ENCODE results near the gene PRUNE2. TPM values are rescaled to one million over a fixed set of nuclear protein-coding genes. Genes with fewer than 3 reads are reported as not detected.

The PRUNE2 gene
- total RNA-seq, 1 experiment from 2014 or later: 0.59 TPM

- no peak for TF ChIP-seq REST (IDR thresholded peaks at IDR 0.05; ENCODE audit: low read depth)
- no peak for TF ChIP-seq ZNF274 (IDR thresholded peaks at IDR 0.05; ENCODE audit: low read depth, low read length)
- TF ChIP-seq POLR2AphosphoS5 (IDR thresholded peaks at IDR 0.05; ENCODE audit: low read depth, low read length): no peak
- no peak for TF ChIP-seq ELF1 (IDR thresholded peaks at IDR 0.05; ENCODE audit: borderline replicate concordance, low read depth)
- TF ChIP-seq POLR2A (IDR thresholded peaks at IDR 0.05; ENCODE audit: borderline replicate concordance, extremely low read depth, insufficient read depth, insufficient read length): no peak
These were observed 281.4 kb downstream of the PRUNE2 start (continued) for GRCh38 chr9:76624391-76625048.

GRCh38 chr9:76620996-76621395 lies 284.9 kb downstream of the PRUNE2 start:
- RAD21 ChIA-PET (ENCODE audit: low non-redundant PET in 1 of 2, low total read pairs in 2 of 2, uncharacterized antibody in 2 of 2, unreplicated experiment in 2 of 2): no interaction called here
- TF ChIP-seq SRF (IDR thresholded peaks at IDR 0.05; ENCODE audit: low read depth) (no peak), FOSL1 (IDR thresholded peaks at IDR 0.05; ENCODE audit: low read depth) (no peak), JUND (IDR thresholded peaks at IDR 0.05) (no peak), SIN3A (IDR thresholded peaks at IDR 0.05; ENCODE audit: low read depth) (no peak), ELF1 (IDR thresholded peaks at IDR 0.05; ENCODE audit: borderline replicate concordance, low read depth) (no peak), REST (IDR thresholded peaks at IDR 0.05; ENCODE audit: low read depth) (no peak), TCF7L2 (IDR thresholded peaks at IDR 0.05; ENCODE audit: borderline replicate concordance, extremely low read depth, insufficient read depth, insufficient read length) (no peak), ZFX (IDR thresholded peaks at IDR 0.05) (no peak), POLR2A (IDR thresholded peaks at IDR 0.05; ENCODE audit: borderline replicate concordance, extremely low read depth, insufficient read depth, insufficient read length) (no peak), RAD21 (IDR thresholded peaks at IDR 0.05; ENCODE audit: low read depth) (no peak)

More at GRCh38 chr9:76620996-76621395, 284.9 kb downstream of the PRUNE2 start:
- H3K9me3 ChIP-seq (ENCODE audit: control insufficient read depth in 1 of 2, insufficient read depth in 1 of 2, low read depth in 1 of 2, low read length in 2 of 2): no peaks in the 10 kb centered on the region
- no peaks in the 10 kb centered on the region for H3K9me2 ChIP-seq (ENCODE audit: insufficient read depth)
- no peak overlapping the region for H3K4me3 ChIP-seq (replicated peaks in 1 of 2; ENCODE audit: low read depth in 1 of 2, low read length in 2 of 2)
- ATAC-seq (no peak), DNase-seq (ENCODE audit: low read depth, low spot score) (no peak)
- H3K9ac ChIP-seq (ENCODE audit: low read length): no peak overlapping the region
- CTCF ChIA-PET: no interaction called here
- H4K20me1 ChIP-seq (ENCODE audit: insufficient read depth): no peaks in the 10 kb centered on the region
- intact Hi-C loops (cut with micrococcal nuclease): no loop called here
- H2AFZ ChIP-seq (ENCODE audit: low read depth, low read length, poor library complexity, severe bottlenecking): no peak overlapping the region
- H3K79me2 ChIP-seq (ENCODE audit: insufficient read depth, low read length): no peaks in the 10 kb centered on the region
- POLR2A ChIA-PET: no interaction called here
- H3K27ac ChIP-seq (ENCODE audit: low read depth, low read length): no peak overlapping the region
- BruUV-seq (replicated peaks): no TSS peak
- no peak overlapping the region for H3K4me2 ChIP-seq (ENCODE audit: low read length)
- peaks cover 35% of the 10 kb centered on the region; the same call in 1 of the 2 replicates for H3K27me3 ChIP-seq (ENCODE audit: insufficient read depth, low read length)
- no peaks in the 10 kb centered on the region for H3K4me1 ChIP-seq (ENCODE audit: control insufficient read depth in 1 of 2, insufficient read depth in 2 of 2, low read length in 2 of 2)
- no peaks in the 10 kb centered on the region for H3K36me3 ChIP-seq (ENCODE audit: control insufficient read depth in 1 of 2, insufficient read depth in 2 of 2, low read length in 2 of 2)

Data from HCT116 (cell line).